HL-60/S4 treated with retinoic acid at 250 ng/mL for 4 days and 3 days (cell line): ENCODE results near the gene ZNF835.
"Not testable (repeated sequence)": the region's sequence is repeated elsewhere in the genome, so short reads cannot be mapped to it uniquely, and the experiment has no call there.

ENCODE experiments used
- in situ Hi-C: fragments of 300-500 bp; cut with MboI; formaldehyde crosslinking; loops from 2 replicates; pipeline ENCODE4 v1.7.0; 2022; ENCODE audit warnings: low sequenced_read_pairs

ZNF835 gene

DNA sequence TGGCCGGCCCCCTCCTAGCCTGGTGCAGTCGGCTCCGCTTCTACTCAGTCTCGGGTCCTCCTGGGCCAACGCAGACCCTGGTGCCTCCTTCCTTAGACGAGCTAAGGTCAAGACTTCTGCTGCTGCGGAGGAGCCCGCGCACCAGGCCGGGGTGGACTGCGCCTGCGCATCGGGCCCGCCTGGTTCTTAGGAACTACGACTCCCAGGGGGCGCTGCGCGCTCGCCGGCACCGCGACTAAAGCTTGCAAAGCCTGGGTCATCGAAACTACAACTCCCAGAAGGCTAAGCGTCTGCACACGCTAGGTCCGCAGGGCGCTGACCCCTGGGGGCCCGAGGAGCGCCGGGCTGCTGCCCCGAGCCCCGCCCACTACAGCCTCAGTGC is at the start of gene ZNF835:
Gene ZNF835 (minus strand): TSS at position 145 of the 382 bp plus-strand sequence. CDS start 6,559 bp downstream, outside the sequence.
- in situ Hi-C loops = no loop called here

DNA sequence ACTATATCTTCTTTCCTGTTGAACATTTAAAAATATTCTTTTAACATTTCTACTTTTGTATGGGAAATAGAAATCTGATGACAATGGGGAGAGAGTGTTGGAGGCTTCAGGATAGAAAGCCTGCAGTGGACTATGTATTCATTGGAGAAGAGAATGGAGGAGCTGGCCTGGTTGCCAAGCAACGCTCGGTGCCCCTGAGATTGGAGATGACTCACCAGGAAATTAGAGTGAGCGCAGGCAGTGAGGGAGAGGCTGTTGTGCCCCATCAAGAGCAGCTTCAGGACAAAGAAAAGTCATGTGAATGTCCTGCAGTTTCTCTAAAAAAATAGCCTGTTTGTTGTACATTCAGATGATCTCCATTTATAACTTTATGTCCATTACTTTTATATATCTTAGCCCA is 48.7 kb upstream of the ZNF835 start:
- in situ Hi-C loops = no loop called here

DNA sequence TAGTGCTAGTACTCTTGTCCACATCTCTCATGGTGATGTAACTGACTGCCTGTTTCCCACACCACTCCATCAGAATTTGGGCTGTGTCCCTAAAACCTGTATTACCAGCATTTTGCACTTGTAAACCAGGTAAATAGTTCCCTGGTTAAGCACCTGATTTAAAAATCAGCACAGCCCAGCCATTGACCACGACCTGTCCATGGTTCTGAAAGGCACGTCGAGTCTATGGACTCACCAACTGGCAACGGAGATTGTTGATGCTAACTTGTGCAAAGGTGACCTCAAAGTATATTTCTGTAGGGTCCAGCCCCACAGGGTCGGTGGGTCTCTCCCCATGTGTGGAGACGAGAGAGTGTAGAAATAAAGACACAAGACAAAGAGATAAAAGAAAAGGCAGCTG is 46.7 kb upstream of the ZNF835 start:
- in situ Hi-C loops = no loop called here

DNA sequence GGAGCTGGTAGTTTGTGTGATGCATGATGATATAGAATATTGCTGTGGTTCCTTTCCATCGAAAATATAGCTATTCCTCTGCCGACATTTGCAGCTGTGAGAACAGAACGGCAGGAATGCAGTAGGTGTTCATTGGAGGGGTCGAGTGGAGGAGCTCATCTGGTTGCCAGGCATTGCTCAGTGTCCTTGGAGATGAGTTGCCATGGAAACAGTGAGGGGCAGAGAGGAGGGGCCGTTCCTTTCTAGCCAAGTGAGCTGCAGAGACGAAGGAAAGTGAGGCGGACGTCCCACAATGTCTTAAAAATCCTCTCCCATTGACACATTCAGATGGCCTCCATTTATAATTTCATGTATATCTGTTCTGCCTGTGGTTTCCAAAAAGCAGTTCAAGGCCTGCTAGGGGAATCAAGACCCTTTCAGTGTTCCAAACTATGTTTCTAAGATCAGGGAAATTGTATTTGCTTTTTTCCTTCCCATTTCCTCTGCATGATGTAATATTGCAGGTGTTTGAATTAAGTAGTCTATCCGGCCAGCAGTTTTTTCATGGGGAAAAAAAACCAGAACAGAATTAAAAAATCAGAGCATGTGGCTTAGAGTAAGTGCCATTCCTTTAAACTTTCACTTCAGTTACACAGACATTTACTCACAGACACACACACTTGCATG is 41.2 kb upstream of the ZNF835 start:
- in situ Hi-C loops = no loop called here

DNA sequence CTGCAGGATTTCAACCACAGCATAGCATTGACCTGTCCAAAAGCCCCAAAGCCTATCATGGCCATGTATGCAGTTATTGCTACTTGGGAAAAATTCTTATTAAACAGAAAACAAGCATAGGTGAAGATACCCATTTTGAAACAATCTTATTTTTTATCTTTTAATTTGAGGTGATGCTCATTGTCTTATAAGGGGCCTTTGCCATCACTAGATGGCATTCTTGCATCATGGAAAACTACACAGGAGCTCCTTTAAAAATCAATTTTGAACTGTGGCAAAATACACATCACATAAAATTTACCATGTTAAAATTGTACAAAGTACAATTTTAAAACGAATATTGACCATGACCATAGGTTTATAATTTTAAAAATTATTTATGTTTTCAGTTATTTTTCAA is 38.9 kb upstream of the ZNF835 start:
- in situ Hi-C loops = no loop called here

DNA sequence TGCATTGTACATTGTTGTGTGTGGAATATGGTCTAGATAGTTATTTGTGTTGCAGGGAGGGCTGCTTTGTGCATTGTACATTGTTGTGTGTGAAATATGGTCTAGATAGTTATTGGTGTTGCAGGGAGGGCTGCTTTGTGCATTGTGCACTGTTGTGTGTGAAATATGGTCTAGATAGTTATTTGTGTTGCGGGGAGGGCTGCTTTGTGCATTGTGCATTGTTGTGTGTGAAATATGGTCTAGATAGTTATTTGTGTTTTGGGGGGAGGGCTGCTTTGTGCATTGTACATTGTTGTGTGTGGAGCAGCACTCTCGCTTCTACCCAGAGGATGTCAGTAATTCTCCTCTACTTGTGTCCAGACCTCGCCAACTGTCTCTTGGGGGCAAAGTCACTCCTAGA is 36.3 kb upstream of the ZNF835 start:
- in situ Hi-C loops = no loop called here

DNA sequence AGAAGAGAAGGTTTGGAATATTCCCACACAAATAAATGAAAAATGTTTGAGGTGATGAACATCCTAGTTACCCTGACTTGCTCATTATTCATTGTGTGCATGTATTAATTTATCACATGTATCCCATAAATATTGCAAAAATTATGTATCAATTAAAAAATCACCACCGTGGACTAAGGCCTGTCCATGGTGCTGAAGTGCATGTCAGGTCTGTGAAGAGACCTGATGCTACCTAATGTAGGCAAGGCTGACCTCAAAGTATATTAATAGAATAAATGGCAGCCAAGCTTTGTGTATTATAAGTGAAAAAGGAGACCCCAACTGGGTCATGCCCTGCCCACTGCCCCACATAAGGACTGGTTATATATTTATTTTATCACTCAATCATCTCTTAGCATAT is 34.4 kb upstream of the ZNF835 start:
- in situ Hi-C loops = no loop called here

DNA sequence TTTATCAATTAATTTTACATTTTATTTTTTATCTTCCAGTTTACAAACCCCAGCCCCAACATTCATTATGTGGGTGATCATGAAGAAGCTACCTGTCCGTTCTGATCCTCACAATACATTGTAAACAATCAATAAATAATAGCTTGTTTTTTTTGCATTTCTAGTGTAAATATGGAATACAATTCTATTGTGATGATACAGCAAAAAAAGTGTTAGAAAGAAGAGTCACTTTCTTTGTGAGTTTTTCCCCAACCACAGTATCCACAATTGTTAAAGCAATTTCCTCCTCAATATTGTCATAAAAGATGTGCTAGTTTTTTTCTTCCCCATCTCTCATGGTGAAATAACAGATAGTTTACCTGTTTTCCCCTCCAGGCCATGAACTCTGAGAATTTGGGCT is 30.3 kb upstream of the ZNF835 start:
- in situ Hi-C loops = no loop called here

DNA sequence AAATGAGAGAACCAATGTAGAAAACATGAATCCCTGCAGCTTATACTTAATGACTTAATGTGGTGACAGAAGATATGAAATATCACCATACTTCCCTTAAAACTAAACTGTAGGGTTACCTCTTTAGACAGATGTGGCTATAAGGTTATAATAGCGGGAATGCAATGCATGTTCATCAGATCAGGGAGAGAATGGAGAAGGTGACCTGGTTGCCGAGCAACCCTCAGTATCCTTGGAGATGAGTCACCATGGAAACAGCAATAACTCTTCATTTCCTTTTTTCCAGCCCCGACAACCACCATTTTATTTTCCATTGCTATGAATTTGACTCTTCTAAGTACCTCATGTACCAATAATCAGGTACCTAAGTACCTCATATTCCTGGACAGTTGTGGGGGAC is 28.0 kb upstream of the ZNF835 start:
- in situ Hi-C loops = no loop called here

DNA sequence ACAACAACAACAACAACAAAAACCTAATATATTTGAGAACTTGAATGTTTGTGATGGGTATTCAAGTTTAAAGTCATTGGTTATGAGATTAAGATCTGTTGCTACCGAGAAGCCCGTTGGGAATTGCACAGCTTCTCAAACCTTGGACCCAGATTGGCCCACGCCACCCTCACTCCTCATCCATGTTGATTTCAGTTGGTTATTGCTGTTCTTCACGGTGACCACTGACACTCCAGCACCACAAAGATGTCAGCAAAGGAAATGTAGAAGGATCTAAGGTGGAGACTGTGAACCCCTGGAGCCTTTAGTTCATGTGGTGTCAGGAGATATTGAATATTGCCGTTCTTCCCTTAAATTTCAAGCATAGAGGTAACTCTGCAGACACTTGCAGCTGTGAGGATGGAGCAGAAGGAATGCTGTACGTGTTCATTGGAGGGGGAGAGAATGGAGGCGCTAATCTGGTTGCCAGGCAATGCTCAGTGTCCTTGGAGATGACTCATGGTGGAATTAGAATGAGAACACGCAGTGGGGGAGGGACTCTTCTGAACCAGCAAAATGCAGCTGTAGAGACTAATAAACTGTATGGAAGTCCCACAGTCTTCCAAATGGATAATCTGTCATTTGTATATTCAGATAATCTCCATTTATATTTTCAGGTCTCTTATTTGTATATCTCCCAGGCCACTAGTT is 20.8 kb upstream of the ZNF835 start:
- in situ Hi-C loops = no loop called here

DNA sequence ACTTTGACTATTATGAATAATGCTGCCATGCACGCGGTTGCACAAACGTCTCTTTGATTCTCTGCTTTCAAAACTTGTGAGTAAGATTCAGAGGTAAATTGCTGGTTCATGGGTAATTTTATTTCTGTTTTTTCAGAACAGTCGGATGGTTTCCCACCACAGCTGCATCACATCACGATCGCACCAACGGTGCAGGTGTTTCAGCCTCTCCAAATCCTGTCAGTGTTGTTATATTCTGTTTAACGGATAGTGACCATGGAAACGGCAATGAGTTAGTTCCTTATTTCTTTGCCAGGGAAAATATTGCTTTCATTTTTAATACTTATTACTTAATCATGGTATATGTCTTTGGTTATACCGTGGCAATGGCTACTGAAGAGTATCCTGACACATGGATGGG is 19.1 kb upstream of the ZNF835 start:
- in situ Hi-C loops = no loop called here

DNA sequence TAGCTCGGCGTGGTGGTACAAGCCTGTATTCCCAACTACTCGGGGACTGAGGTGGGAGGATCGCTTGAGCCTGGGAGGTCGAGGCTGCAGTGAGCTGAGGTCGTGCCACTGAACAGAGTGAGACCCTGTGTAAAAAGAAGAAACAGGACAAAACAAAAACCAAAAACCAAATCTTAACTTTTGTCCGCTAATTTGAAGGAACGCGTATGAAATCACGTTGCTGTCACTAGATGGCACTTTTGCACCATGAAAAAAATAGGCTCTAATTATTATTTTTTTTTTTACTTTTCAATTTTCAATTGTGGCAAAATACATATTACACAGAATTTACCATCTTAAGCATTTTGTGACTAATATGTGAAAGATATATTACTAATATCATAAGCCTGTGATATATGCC is 17.6 kb upstream of the ZNF835 start:
- in situ Hi-C loops = no loop called here

DNA sequence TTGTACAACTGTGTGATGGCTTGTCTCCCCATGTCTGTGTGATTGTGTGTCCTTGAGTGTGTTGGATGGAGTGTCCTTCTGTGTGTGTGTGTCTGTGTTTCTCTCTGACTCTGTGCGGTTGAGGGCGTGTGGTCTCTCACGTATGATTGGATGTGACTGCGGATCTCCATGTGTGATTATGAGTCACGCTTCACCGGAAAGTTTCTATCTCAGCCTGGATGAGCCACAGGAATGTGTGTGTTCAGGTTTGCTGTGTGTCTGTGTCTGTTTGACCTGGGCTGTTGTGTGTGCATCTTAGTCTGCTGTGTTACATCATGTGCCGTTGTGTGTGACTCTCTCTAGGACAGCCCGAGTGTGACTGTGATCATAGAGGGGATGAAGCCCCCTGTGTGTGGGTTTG is 15.5 kb upstream of the ZNF835 start:
- in situ Hi-C loops = no loop called here

DNA sequence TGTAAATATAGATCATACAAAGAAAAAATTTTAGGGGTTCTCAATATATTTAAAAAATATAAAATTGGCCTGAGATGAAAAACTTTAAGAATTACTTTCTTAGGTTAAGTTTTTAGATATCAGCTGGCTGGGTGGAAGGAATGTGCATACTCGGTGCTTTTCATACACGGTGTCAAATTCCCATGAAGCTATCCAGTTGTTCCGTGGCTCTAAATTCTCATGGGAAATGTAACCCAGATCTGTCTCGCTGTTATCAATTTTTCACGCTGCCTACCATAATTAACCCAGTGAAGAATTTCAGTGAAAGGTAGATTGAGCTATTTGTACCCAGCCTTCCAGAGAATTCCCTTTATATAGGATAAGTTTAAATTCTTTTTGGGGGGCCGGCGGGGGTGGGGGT is 11.6 kb upstream of the ZNF835 start:
- in situ Hi-C loops = no loop called here

DNA sequence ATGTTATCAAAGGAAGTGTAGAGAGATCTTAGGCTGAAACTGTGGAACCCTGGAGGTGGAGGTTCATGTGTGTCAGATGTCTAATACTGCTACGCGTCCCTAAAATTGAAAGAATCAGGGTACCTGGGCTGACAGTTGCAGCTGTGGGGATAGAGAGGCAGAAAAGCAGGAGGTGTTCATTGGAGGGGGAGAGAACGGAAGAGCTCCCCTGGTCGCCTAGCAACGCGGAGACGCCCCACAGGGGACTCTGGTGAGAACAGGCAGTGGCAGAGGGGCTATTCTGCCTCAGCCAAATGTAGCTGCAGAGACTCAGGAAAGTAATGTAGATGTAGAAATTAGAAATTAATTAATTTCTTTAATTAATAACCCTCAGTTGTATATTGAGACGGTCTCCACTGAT is 10.1 kb upstream of the ZNF835 start:
- in situ Hi-C loops = no loop called here

DNA sequence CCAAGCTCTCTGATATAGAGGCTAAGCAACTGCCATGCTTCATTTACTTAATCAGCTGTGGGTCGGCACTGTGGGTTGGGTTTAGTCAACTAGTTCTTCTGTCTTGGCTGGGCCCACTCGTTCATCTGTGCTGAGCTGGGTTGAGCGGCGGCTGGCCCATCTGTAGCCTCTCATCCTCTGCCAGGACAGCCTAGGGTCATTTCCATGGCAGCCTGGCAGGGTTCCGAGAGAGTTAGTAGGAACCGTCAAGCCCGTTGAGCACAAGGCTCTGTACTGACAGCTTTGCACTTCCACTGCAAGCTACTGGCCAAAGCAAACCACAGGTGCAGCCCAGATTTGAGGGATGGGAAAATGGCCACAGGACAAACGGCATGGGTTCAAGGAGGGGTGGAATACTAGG is 6.6 kb upstream of the ZNF835 start:
- in situ Hi-C loops = no loop called here

DNA sequence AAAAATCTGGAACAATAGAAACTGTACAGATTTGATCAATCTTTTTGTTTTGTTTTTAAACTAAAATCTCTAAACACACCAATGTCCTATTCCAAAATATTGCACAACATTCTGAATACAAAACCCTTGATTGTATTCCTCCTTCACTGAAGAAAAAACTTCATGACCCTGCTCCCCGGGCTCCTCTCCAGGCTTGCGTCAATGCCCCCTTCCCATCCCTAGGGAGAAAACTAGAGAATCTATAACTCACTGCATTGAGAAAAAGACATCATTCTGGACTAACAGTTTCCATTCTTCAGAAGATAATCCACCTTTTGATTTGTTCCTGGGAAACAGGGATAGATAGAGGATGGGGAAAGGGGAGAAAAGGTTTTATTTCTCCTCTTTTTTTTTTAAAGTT is 1.1 kb upstream of the ZNF835 start:
- in situ Hi-C loops = not testable (repeated sequence)

DNA sequence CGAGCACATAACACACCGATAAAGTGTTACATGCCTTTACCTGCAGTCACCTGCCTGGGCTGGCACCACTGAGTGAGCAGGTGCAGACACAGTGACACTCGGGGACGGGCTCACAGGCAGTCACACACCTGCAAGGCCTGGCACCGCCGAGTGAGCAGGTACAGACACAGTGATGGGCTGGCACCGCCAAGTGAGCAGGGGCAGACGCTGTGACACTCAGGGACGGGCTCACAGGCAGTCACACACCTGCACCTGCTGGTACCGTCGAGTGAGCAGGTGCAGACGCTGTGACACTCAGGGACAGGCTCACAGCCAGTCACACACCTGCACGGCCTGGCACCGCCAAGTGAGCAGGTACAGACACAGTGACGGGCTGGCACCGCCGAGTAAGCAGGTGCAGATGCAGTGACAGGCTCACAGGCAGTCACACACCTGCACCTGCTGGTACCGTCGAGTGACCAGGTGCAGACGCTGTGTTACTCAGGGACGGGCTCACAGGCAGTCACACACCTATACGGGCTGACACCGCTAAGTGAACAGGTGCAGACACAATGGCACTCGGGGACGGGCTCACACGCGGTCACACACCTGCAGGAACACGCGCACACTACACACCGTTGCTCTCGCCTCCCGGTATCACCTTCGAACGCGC is 470 bp downstream of the ZNF835 start:
- in situ Hi-C loops = no loop called here

DNA sequence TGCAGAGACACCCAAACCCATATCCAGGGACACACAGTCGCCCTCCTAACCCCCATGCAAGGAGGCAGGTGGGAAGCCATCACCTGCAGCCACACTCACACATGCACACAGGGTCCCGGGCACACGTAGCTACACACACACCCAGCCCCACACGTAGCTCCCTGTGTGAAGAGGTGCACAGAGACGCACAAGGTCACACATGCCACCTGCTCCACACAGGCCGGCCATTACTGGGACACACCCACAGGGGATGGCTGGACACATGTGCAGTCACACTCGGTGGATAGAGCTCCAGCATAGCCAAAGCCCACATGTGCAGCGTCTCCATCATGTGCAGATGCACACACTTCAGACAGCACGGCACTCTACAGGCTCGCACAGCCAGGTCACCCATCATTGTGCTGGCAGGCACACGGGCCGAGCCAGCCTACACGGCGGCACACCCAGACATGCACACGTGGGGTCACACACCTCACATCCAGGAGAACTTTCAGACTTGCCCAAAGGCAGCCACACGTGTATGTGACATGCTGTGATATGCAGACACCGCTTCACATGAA is 1.1 kb downstream of the ZNF835 start:
- in situ Hi-C loops = no loop called here

DNA sequence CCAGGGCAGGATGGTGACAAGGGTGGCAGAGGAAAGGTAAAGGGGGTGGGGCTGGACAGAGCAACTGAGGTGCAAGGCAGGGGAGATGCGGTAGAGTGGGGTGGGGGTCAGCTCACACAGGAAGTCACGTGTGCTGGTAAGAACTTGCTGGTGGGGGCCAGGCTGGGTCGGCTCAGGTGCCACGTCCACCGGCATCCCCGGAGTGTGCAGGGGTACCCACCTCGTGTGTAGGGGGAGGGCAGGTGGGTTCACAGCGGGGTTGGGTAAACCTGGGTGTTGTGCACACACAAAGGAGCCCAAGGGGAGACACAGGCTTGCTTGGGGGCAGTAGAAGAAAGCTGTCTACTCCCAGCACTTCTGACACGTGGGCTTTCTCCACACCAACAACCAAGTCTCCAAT is 2.9 kb downstream of the ZNF835 start:
- in situ Hi-C loops = no loop called here

DNA sequence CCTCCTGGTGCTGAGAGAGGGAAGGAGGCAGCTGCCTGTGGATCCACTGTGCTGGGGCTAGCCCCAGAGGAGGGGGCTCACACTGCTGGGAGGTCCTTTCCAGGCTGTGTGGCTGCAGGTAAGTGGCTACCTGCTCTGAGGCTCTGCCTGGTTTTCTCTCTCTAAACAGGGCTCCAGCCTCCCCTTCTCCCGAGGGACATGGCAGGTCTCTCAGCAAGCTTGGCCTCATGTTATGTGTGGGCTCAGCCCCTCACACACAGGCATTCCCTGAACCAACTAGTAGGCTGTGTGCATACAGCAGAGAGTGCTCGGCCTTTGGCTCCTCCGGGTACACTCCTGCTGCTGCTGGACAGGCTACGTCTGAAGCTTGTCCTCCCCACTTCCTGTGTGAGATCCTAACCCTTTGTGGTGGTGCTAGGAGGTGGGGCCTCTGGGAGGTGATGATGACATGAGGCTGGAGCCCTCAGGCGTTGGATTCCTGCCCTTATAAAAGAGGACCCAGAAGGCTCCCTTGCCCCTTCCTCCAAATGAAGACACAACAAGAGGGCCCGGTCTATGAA is 4.2 kb downstream of the ZNF835 start:
- in situ Hi-C loops = no loop called here

DNA sequence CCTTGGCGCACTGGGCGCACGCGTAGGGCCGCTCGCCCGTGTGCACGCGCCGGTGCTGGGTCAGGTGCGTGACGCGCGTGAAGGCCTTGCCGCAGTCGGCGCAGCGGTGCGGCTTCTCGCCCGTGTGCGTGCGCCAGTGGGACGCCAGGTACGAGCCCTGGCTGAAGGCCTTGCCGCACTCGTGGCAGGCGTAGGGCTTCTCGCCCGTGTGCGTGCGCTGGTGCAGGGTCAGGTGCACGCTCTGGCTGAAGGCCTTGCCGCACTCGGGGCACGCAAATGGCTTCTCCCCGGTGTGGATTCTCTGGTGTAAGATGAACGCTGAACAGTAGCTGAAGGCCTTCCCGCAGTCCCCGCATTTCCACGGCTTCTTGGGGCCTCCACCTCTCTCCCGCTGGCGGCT is 7.0 kb downstream of the ZNF835 start:
- in situ Hi-C loops = no loop called here
